GM12873 (cell line): ENCODE measurements around the gene PTX3.

Experiments used
- CTCF ChIP-seq: IDR thresholded peaks from 2 replicates; pipeline ENCODE4 v1.5.1; 2012; ENCODE audit warnings: low read depth, mild to moderate bottlenecking, moderate library complexity, low read length, control low read depth; ENCODE audit not compliant: insufficient read depth; ENCODE audit errors: missing control alignments

PTX3 gene

GRCh38 chr3:157410945-157411344 lies 25.7 kb upstream of the PTX3 start:
- no peak for TF ChIP-seq CTCF

DNA sequence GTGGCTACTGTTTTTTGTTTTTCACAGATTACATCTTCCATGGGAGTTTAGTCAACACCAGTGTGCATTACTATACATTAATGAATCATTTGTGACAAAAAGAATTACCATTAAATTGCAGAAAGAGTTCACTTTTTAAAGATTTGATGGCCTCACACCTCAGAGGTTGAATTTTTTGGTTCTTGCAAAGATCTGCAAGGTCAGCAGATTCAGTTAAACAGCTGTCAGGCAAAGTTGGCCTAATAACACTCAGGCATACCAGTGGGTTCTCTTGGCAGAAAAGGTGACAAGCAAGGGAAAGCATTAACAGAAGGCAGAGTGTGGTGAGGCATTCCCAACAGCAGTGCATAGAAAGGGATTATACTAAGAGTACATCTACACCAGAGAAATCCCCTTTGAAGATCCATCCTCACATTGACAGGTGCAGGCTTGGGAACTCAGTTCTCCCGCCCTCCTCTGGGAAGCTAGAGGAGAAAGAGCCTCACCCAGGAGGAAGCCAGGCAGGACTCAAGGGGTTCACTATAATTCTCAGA lies 24.3 kb upstream of the PTX3 start:
- no peak for TF ChIP-seq CTCF

- no peak for TF ChIP-seq CTCF
Observed at GRCh38 chr3:157414861-157415260, 21.8 kb upstream of the PTX3 start.

DNA sequence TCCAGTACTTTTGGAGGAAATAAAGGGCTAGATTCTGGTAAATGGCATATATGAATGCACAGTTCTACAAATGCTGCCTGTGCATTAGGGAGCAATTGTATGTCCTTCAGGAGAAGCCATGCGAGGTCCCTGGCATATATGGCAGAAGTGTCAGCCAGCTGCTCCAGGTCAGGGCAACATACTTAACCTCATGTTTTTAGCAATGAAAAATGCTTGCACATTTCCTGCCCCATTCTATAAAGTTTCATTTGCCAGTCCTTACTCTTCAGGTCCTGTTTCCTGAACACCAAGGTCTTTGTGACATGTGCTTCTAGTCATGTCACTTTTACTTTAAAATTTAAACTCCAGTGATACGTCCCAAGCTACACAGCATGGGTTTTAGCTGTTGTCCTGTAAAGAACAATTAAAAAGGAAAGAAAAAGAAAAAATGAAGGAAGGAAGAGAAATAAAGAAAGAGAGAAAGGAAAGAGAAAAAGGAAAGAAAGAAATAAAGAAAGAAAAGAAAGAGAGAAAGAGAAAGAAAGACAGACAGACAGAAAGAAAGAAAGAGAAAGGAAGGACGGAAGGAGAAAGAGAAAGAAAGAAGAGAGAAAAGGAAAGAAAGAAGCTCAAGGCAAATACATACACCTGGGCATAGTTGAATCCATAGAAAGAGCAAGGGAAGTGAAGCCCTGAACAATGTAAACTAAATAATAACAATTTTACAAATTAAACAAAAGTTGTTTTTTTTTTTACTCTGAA lies 20.1 kb upstream of the PTX3 start:
- TF ChIP-seq CTCF, result no peak

DNA sequence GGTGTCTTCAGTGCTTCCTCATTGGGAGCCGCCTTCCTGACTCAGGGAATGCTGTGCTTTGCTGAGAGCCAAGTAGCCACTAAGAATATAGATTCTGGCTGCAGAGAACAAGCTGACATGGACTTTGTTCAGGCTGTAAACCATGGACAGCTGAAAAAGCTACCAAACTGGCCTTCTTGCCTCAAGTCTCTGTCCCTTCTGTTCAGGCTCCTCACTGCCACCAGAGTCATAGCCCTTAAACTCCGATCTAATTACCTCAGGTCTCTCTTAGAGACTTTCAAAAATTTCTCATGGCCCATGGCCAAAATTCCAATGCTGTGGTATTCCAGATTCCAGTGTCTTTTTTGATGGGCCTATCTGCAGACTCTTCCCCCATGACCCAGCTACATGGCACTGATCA lies 19.4 kb upstream of the PTX3 start:
- no peak for TF ChIP-seq CTCF

GRCh38 chr3:157418104-157418503 lies 18.5 kb upstream of the PTX3 start:
- TF ChIP-seq CTCF, result no peak

GRCh38 chr3:157420606-157421130 lies 16.0 kb upstream of the PTX3 start:
- TF ChIP-seq CTCF, result no peak
